Glomerular visceral epithelial cell (primary cell): ENCODE results near the gene LIN7B.

Experiments used
- DNase-seq: peaks from one replicate; pipeline ENCODE4 v3.0.0-alpha.2; 2016; ENCODE audit errors: extremely low spot score

The LIN7B gene

GRCh38 chr19:49094505-49095482, 19.4 kb upstream of the LIN7B start:
- DNase-seq, result no peak

DNA sequence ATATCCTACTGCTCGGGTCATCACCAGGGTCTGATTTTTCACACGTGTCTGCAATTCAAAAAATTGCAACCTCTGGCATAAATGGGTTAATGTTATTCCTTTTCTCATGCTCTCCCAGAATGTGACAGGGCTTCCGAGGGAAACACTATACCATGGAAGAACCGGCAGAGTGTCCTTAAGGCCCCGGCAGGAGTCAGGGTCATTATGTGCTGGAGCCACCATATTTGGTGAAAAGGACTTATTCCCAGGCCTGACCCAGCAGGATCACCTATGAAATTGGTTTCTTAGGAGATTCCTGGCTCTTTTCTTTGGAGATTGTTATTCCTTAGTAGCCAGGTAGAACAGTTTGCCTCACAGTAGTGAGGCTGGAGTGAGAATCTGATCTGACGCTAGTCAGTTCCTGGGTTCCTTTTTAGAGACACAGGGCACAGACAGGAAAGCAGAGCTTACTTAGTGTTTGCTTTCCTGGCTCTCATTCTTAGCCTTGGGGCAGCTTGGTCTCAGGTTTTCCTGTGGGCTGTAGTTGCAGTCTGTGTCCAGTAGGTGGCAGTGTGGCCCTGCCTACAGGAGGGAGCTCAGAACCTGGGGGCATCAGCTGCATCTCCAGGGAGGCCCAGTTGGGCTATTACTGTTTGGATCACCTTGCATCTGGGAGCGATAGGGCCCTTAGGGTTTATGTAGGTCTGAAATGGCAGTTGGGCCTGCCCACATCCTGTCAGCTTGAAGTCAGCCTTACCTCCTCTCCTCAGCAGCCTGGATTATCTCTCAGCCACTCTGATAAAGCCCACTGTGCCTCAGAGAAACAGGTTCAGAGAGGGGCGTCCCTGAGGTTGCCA, 16.5 kb upstream of the LIN7B start:
- peak; percentile 82 for DNase-seq

DNA sequence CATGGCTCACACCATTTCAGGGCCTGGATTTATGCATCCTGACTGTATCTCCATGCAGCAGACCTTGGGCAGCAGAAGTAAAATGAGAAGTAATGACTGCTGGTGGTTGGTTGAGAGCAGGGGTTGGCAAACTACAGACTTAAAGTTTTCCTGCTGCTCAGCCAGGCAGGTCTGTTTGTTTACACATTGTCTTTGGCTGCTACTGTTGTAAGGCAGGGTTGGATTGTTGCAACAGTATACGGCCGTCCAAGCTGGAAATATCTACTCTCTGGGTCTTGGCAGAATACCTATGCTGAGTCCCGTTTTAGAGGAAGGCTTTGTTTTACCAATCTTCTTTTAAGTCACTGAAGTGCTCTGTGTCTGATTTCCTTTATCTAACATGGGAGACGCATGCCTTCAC, 15.4 kb upstream of the LIN7B start:
- no peak for DNase-seq

GRCh38 chr19:49101160-49101559, 13.0 kb upstream of the LIN7B start:
- DNase-seq, result no peak

- DNase-seq, result no peak
Measured at GRCh38 chr19:49102303-49102702, 11.9 kb upstream of the LIN7B start.

DNA sequence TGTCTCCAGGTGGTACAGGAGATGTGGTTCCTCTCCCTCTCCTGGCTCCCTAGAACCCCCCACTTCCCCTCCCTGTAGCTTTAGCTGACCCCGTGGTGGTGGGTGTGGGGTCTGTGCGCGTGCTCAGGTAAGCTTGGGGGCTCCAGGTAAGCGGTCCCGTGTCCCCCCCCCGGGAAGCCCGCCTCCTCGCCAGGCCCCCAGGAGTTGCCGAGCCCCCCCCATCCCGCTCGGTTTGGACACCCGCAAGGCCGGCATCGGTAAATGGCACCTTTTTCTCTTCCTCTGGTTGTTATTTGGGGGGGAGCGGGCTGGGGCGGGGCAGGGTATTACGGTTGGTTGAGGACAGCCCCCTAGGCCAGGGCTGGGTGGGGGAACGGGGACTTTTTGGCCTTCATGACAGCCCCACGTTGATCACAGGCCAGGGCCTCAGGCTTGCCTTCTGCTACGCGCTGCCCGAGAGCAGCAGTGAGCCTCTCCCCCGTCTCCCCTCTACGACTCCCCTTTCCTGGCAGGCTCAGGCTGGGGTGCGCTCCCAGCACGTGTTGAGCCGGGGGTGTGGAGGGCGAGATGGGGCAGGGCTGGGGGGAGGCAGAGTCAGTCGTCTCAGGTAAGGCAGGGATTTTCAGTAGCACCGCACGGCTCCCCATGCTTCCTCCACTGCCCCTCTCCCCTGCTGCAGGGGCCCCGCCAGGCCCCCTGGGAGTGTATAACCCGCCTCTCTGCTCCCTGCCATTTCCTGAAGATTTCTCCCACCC, 10.7 kb upstream of the LIN7B start:
- DNase-seq, result no peak

GRCh38 chr19:49104229-49104864, 9.8 kb upstream of the LIN7B start:
- DNase-seq, result no peak

DNA sequence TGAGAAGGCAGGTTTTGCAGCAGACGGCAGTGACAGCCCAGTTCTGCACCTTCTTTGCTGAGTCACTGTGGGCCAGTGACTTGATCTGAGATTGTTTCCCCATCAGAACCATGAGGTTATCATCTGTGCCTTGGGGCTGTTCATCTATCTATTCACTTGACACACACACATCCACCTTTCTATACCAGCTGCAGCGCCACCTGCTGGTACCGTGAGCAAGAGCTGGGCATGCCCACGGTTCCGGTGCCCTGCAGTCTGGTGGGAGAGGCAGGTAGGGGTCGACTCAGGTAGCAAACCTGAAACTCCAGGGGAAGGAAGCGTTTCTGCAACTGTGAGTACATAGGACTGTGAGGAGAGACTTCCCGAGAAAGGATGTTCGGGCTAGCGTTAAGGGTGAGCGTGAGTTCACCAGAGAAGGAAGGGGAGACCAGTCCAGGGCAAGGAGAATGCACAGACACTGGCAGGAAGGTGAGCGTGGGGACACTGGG, 7.5 kb upstream of the LIN7B start:
- DNase-seq, result peak; percentile 60

DNA sequence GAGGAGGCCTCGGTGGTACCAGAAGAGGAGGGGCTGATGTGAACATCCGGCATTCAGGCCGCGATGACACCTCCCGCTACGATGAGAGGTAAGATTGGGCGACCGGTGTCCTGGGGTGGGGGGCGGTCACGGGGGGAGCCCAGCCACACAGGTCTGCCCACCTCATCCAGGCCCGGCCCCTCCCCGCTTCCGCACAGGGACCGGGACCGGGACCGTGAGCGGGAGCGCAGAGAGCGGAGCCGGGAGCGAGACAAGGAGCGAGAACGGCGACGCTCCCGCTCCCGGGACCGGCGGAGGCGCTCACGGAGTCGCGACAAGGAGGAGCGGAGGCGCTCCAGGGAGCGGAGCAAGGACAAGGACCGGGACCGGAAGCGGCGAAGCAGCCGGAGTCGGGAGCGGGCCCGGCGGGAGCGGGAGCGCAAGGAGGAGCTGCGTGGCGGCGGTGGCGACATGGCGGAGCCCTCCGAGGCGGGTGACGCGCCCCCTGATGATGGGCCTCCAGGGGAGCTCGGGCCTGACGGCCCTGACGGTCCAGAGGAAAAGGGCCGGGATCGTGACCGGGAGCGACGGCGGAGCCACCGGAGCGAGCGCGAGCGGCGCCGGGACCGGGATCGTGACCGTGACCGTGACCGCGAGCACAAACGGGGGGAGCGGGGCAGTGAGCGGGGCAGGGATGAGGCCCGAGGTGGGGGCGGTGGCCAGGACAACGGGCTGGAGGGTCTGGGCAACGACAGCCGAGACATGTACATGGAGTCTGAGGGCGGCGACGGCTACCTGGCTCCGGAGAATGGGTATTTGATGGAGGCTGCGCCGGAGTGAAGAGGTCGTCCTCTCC, 6.3 kb upstream of the LIN7B start:
- DNase-seq, result no peak

DNA sequence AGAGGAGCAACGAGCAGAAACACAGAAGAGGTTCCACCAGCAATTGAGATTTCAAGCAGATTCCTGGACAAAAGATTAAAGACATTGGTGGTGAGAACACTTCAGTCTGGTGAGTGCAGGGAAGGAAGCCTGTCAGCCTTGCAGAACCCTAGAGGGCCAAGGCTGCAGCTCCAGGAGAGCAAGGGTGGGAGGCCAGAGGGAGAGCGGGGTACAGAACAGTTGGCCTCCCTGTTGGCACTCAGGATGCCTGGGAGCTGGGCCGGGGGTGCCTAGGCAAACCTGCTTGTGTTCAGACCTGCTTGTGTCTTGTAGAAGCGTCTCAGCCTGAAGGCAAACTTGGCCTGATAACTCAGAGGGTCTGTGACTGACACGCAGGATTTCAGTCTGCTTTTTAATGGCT, 5.1 kb upstream of the LIN7B start:
- no peak for DNase-seq

DNA sequence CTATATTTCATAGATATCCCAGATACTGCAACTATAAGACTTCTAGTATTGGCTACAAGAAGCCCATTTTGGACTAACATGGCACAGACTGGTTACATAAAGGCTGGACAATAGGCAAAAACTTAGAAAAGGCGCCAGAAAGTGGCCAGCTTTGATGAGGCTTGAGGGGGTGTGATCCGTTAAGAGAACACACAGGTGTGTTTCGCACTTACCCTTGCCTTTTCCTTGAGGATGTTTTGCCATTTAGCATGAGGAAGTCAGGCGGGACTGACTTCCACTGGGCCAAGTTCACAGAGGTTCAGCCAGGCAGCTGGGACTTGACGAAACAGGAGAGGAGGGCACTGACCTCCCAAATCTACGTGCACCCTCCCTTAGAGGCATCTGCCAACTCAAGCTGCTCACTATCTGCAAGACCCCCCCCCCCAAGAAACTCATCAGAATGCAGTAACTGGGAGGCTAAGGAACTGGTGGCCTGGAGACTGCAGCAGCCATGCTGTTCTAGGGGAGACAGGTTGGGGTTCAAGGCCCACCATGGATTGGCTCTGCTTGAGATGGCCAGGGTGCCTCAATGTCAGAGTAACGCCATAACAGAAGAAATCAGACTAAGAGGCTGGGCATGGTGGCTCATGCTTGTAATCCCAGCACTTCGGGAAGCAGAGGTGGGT, 4.5 kb upstream of the LIN7B start:
- DNase-seq, result no peak

- no peak for DNase-seq
Measured at GRCh38 chr19:49110567-49110966, 3.6 kb upstream of the LIN7B start.

DNA sequence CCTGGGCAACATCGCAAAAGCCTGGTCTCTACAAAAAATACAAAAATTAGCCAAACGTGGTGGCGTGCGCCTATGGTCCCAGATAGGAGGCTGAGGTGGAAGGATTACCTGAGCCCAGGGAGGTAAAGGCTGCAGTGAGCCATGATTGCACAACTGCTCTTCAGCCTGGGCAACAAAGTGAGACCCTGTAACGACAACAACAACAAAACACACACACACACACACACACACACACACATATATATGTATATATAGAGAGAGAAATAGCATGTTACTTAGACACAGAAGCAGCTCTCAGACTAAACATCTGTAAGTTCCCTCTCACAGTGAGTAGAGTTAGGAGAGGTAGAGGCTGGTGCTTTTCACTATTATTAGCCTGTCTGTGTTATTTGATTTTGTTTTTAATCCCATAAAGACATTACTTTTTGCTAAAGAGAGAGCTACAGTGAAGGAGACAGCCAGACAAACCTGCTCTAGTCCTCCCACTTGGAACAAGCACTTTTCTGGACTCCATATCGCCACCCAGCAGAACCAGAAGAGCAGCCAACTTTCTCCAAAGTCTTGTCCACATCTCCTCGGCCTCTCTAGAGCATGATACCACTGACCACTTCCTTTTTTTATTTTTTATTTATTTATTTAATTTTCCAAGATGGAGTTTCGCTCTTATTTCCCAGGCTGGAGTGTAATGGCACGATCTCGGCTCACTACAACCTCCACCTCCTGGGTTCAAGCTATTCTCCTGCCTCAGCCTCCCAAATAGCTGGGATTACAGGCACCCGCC, 2.8 kb upstream of the LIN7B start:
- no peak for DNase-seq

DNA sequence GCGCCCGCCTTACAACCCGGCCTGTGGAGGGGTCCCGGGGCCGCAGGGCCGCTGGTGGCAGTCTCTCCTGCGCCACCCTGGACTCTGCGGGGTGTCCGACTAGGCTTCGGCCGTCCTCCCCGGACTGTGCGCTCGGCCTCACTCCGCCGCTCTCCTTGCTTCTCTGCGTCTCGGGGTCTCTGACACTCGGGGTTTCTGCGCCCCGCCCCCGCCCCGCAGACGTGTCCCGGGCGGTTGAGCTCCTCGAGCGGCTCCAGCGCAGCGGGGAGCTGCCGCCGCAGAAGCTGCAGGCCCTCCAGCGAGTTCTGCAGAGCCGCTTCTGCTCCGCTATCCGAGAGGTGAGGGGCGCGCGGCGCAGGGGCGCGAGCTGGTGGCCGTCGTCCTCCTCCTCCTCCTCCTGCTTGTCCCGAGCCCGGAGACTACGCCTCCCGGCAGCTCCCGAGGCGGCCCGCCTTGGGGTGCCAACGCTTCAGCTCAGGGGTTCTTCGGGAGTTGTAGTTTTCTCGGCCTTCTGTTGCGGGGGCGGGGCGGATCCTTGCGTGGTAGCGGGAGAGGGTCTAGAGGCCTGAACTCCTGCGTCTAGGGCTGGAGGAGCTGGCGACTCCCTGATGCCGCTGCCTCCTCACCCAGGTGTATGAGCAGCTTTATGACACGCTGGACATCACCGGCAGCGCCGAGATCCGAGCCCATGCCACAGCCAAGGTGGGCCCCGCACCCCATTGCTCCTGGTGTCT, 627 bp downstream of the LIN7B start:
- peak; percentile 31 for DNase-seq

GRCh38 chr19:49116544-49116943, 2.4 kb downstream of the LIN7B start:
- no peak for DNase-seq

DNA sequence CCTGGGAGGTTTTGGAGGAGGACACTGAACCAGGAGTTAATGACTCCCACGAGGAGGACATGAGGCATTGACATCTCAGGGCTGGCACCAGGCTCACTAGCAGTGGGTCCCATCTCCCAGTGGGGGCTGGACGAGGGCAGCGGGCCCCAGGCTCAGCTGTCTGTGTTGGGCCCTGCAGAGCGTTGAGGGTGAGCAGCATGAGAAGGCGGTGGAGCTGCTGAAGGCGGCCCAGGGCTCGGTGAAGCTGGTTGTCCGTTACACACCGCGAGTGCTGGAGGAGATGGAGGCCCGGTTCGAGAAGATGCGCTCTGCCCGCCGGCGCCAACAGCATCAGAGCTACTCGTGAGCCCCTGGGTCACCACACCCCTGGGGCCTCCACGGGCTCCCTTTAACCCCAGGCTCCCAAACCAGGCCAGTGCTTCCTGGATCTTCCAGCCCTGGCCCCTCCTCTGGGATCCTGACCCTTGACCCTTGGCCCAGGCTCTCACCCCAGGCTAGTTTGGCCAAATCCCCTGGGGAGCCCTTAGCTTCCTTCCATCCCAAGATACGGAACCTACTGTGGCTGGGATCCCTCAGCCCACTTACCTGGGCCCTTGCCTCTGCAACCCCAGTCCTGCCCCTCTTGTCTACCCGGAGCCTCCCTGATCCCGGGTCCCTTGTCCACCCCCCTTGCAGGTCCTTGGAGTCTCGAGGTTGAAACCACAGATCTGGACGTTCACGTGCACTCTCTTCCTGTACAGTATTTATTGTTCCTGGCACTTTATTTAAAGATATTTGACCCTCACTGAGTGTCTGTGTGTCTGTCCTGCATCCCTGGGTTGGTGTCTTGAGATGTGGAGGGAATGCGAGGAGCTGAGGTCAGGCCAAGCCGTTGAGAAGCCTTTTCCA, 3.8 kb downstream of the LIN7B start:
- no peak for DNase-seq
